Tibial nerve (tissue), 4 donors: ENCODE measurements around the gene LGSN. TPM values are rescaled to one million over a fixed set of nuclear protein-coding genes. Genes with fewer than 3 reads are reported as not detected.
"Not testable (repeated sequence)": the region's sequence is repeated elsewhere in the genome, so short reads cannot be mapped to it uniquely, and the experiment has no call there.

ENCODE experiments used
- DNase-seq, 2 donors: peaks; one replicate each; pipeline ENCODE4 v3.0.0-alpha.2; 2019; ENCODE audit warnings: low spot score in 2 of 2
- H3K27ac ChIP-seq, 4 donors: fragments of 200-600 bp; sonication (generic) in 3 of 4; one replicate each; pipeline ENCODE4 v1.5.1; 2017 to 2019; ENCODE audit warnings: mild to moderate bottlenecking in 1 of 4
- H3K27me3 ChIP-seq, 2 donors: fragments of 200-600 bp; sonication (generic) in 1 of 2; one replicate each; pipeline versions ENCODE4 v1.5.1 to v1.6.0; 2017 to 2019
- H3K36me3 ChIP-seq, 3 donors: fragments of 200-600 bp; sonication (generic); one replicate each; pipeline ENCODE4 v1.5.1; 2018 to 2019
- H3K4me1 ChIP-seq, 4 donors: fragments of 200-600 bp; sonication (generic) in 3 of 4; one replicate each; pipeline ENCODE4 v1.5.1; 2017 to 2019
- H3K4me3 ChIP-seq, 4 donors: fragments of 200-600 bp; sonication (generic) in 3 of 4; one replicate each; pipeline ENCODE4 v1.5.1; 2017 to 2019; ENCODE audit warnings: mild to moderate bottlenecking in 1 of 4, moderate library complexity in 1 of 4
- H3K9me3 ChIP-seq, 4 donors: fragments of 200-600 bp; sonication (generic) in 3 of 4; one replicate each; pipeline ENCODE4 v1.5.1; 2017 to 2019
- CTCF ChIP-seq, 5 experiments: fragments of 200-600 bp in 3 of 5; fragments of 450-650 bp in 2 of 5; sonication (generic) in 3 of 5; IDR thresholded peaks; one replicate each; pipeline ENCODE4 v1.5.1; 2016 to 2019; ENCODE audit warnings: antibody characterized with exemption in 5 of 5, mild to moderate bottlenecking in 3 of 5, moderate library complexity in 2 of 5
- EP300 ChIP-seq, 2 donors: sonication (generic); formaldehyde crosslinking; IDR thresholded peaks; one replicate each; pipeline ENCODE4 v1.6.1; 2017; ENCODE audit warnings: antibody characterized with exemption in 2 of 2, mild to moderate bottlenecking in 1 of 2
- POLR2A ChIP-seq, 2 donors: fragments of 450-650 bp; IDR thresholded peaks; one replicate each; pipeline ENCODE4 v1.6.1; 2017; ENCODE audit warnings: antibody characterized with exemption in 2 of 2, mild to moderate bottlenecking in 2 of 2, moderate library complexity in 2 of 2
- WGBS, 2 donors: methylation state at CpG; one replicate each; pipeline ENCODE4 v1.1.5; 2018; 5-methylcytosine and 5-hydroxymethylcytosine counted together
- small RNA-seq: library from RNA; depleted of rRNA; stranded (forward); fragments of <200 nt; gene quantifications from one replicate; pipeline ENCODE3, GENCODE V24; 2016
- total RNA-seq, 4 donors: library from RNA; depleted of rRNA; stranded (reverse); fragments of >200 nt; gene quantifications; one replicate each; pipeline ENCODE4 v1.1.0, GENCODE V29; 2016

Gene LGSN
- total RNA-seq, 4 donors from 2014 or later, result not detected

DNA sequence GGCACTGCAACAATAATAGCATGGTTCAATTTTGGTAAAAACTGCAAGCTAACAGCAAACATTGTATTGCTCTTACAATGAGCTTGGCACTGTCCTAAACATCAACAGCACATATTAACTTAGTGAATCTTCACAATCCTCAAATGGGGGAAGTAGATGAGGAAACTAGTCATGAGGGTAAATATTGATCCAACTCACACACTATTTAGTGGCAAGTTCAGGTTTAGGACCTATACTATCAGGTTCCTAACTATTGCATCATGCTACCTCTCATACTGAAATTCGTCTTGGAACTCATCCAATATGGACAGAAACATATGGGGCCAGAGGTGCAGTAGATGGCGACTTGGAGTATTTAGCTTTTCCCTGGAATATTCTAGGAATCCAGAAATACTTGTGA, 74.4 kb downstream of the LGSN start:
- WGBS, 2 donors, result 58 to 63% methylated on average over 2 of the region's 2 CpGs
- TF ChIP-seq CTCF (IDR thresholded peaks at IDR 0.05), result no peak
- no peak for TF ChIP-seq POLR2A (IDR thresholded peaks at IDR 0.05)
- no peak for TF ChIP-seq EP300 (IDR thresholded peaks at IDR 0.05)
- no peaks in the 10 kb centered on the region for H3K4me1 ChIP-seq

DNA sequence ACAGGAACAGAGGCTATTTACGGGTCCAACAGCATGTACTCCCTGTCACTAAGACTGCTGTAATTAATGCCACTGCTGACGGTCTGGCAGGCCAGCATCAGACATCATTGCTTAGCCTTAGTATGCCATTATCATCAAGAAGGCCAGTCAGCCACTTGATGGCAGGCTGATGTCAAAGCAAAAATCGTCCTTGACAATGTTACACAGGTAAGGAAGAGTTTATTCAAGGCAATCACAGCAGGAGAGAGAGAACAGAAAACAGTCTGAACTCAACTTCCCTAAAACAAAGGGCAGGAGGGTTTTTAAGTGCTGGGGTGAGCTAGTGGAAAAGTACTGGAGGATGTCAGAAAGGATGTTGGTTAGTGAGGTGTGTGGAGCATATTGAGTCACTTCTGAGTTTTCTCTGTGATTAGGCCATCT, 83.4 kb downstream of the LGSN start:
- TF ChIP-seq EP300 (IDR thresholded peaks at IDR 0.05) (no peak), POLR2A (IDR thresholded peaks at IDR 0.05) (no peak), CTCF (IDR thresholded peaks at IDR 0.05) (no peak)
- no peaks in the 10 kb centered on the region for H3K36me3 ChIP-seq
- WGBS, 2 donors, result 58 to 61% methylated on average over 3 of the region's 3 CpGs
- H3K27ac ChIP-seq, result no peak overlapping the region
- no peak for DNase-seq
- no peak overlapping the region for H3K4me3 ChIP-seq
- no peaks in the 10 kb centered on the region for H3K4me1 ChIP-seq
- H3K27me3 ChIP-seq, result no peaks in the 10 kb centered on the region
- no peaks in the 10 kb centered on the region for H3K9me3 ChIP-seq

More for the DNA sequence above, 74.4 kb downstream of the LGSN start:
- Histone ChIP-seq H3K27me3 (no peaks in the 10 kb centered on the region), H3K9me3 (no peaks in the 10 kb centered on the region), H3K27ac (no peak overlapping the region), H3K36me3 (no peaks in the 10 kb centered on the region), H3K4me3 (no peak overlapping the region)
- DNase-seq, result no peak

- H3K27ac ChIP-seq, H3K36me3 ChIP-seq, H3K4me1 ChIP-seq, DNase-seq, H3K27me3 ChIP-seq, H3K4me3 ChIP-seq: not testable (repeated sequence)
- 62% methylated on average over 6 of the region's 12 CpGs; no CpG with 5 or more reads in 1 of the 2 donors for WGBS, 2 donors
- H3K9me3 ChIP-seq, result peaks cover 0 to 16% (median 0%) of the 10 kb centered on the region in 4 donors
These were observed 89.3 kb downstream of the LGSN start for GRCh38 chr6:63230511-63230910.

- not testable (repeated sequence) for H3K4me3 ChIP-seq, DNase-seq, H3K4me1 ChIP-seq, H3K27me3 ChIP-seq, H3K36me3 ChIP-seq, H3K27ac ChIP-seq
- WGBS, 2 donors, result 87 to 88% methylated on average over 12 of the region's 13 CpGs
- peaks cover 0 to 16% (median 0%) of the 10 kb centered on the region in 4 donors for H3K9me3 ChIP-seq
These were observed 89.8 kb downstream of the LGSN start for GRCh38 chr6:63230027-63230426.

DNA sequence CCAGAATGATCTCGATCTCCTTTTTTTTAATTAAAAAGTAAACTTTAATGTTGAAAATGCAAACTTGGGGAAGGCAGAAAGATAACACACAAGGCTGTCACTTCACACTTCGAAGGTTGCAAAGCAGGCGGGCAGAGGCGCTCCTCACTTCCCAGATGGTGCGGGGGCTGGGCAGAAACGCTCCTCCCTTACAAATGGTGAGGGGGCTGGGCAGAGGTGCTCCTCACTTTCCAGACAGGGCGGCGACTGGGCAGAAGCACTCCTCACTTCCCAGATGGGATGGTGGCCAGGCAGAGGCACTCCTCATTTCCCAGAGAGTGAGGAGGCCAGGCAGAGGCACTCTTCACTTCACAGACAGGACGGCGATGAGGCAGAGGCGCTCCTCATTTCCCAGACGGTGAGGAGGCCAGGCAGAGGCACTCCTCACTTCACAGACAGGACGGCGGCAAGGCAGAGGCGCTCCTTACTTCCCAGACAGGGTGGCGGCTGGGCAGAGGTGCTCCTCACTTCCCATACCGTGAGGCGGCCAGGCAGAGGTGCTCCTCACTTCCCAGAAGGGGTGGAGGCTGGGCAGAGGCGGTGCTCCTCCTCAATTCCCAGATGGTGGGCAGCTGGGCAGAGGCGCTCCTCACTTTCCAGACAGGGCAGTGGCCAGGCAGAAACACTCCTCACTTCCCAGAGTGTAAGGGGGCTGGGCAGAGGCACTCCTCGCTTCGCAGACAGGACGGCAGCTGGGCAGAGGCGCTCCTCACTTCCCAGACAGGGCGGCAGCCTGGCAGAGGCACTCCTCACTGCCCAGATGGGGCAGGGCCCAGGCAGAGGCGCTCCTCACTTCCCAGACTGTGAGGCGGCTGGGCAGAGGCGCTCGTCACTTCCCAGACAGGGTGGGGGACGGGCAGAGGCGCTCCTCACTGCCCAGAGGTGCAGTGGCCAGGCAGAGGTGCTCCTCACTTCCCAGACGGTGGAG, 91.6 kb downstream of the LGSN start:
- DNase-seq, result not testable (repeated sequence)
- 89% methylated on average over 26 to 31 of the region's 32 CpGs for WGBS, 2 donors

DNA sequence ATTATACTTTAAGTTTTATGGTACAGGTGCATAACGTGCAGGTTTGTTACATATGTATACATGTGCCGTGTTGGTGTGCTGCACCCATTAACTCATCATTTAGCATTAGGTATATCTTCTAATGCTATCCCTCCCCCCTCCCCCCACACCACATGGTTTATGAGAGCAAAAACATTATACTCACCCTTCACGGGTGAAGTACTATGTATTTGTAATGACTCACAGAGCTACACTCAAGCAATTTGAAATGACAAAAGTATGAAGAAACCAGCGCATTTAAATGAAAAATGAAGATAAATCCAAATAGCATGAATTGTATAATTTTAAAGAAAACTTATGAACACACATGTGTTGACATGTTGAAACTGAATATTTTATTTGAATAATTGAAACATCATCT, 93.8 kb downstream of the LGSN start:
- peaks cover 0 to 16% (median 0%) of the 10 kb centered on the region in 4 donors for H3K9me3 ChIP-seq
- WGBS, 2 donors, result 57 to 58% methylated on average over 4 of the region's 4 CpGs
- not testable (repeated sequence) for DNase-seq, H3K27me3 ChIP-seq, H3K27ac ChIP-seq, H3K36me3 ChIP-seq, H3K4me1 ChIP-seq, H3K4me3 ChIP-seq

More for the DNA sequence above, 91.6 kb downstream of the LGSN start:
- peaks cover 0 to 16% (median 0%) of the 10 kb centered on the region in 4 donors for H3K9me3 ChIP-seq
- not testable (repeated sequence) for H3K36me3 ChIP-seq, H3K4me1 ChIP-seq, H3K4me3 ChIP-seq, H3K27ac ChIP-seq, H3K27me3 ChIP-seq

Small RNAs within 50 kb of the gene (small RNA-seq; reads per million reads assigned to genes)
- not detected for gene SPTLC1P3

Other genes starting within 250 kb of the LGSN start
- gene FKBP1C, start 108.5 kb downstream of the LGSN start, total RNA-seq, result 1 to 10 TPM in 2 of 4 donors, not detected in 2; 1.2 to 1.5 TPM